HCT116 (cell line): ENCODE measurements around the gene RPL6. TPM values are rescaled to one million over a fixed set of nuclear protein-coding genes. Genes with fewer than 3 reads are reported as not detected.

Experiments
- ATAC-seq: fragments of 200-7000 bp; cut with Tn5 transposase; 2 replicates; pipeline ENCODE4 v1.9.1; 2020; ENCODE audit warnings: mild to moderate bottlenecking, moderate library complexity
- BruUV-seq: library from RNA; stranded (reverse); fragments of 400-500 nt; replicated peaks from 2 replicates; lab custom pipeline; 2021; lab: Mats Ljungman, UMichigan
- CTCF ChIA-PET: fragments of 300-600 bp; sonication (Branson Sonifier 250); formaldehyde crosslinking; loops from one replicate; lab custom pipeline; 2021; ENCODE audit warnings: antibody characterized with exemption; lab: Charles Lee
- POLR2A ChIA-PET: fragments of 300-600, 350-600 bp; sonication (Branson Sonifier 250); formaldehyde crosslinking; loops from one replicate; lab custom pipeline; 2021; ENCODE audit warnings: antibody characterized with exemption; lab: Charles Lee
- RAD21 ChIA-PET, 2 experiments: fragments of 300-600 bp; sonication (Branson Sonifier 250); formaldehyde crosslinking; loops; one replicate each; lab custom pipeline; 2023; ENCODE audit warnings: low total read pairs in 2 of 2; ENCODE audit not compliant: uncharacterized antibody in 2 of 2, unreplicated experiment in 2 of 2, low non-redundant PET in 1 of 2; lab: Charles Lee
- DNase-seq: peaks from one replicate; pipeline ENCODE4 v3.0.0-alpha.2; 2010; ENCODE audit warnings: low read depth, low spot score
- H2AFZ ChIP-seq: fragments of 200-600 bp; shearing (Covaris generic), sonication (generic); 2 replicates; pipeline ENCODE4 v1.6.1; 2017; ENCODE audit warnings: low read depth, mixed run types, mixed read lengths, antibody characterized with exemption, low read length; ENCODE audit not compliant: poor library complexity, severe bottlenecking
- H3K27ac ChIP-seq: 2 replicates; pipeline ENCODE4 v1.5.1; 2012; ENCODE audit warnings: low read depth, low read length
- H3K27me3 ChIP-seq: fragments of 200-600 bp; sonication (generic); 2 replicates; pipeline ENCODE4 v1.6.1; 2016; ENCODE audit warnings: mixed run types, low read length, mixed read lengths; ENCODE audit not compliant: insufficient read depth
- H3K36me3 ChIP-seq, 2 experiments: fragments of 200-500 bp in 1 of 2; fragments of 200-600 bp in 1 of 2; sonication (Bioruptor generic) in 1 of 2; sonication (generic) in 1 of 2; 2 replicates each; pipeline versions ENCODE4 v1.5.1 to v1.6.1; 2014 to 2016; ENCODE audit warnings: low read length in 2 of 2, inconsistent platforms in 1 of 2, mixed read lengths in 1 of 2, mixed run types in 1 of 2; ENCODE audit not compliant: insufficient read depth in 2 of 2, control insufficient read depth in 1 of 2
- H3K4me1 ChIP-seq, 2 experiments: fragments of 200-600 bp in 1 of 2; sonication (generic) in 1 of 2; 2 replicates each; pipeline versions ENCODE4 v1.5.1 to v1.6.1; 2012 to 2017; ENCODE audit warnings: low read length in 2 of 2, inconsistent platforms in 1 of 2, mild to moderate bottlenecking in 1 of 2, mixed read lengths in 1 of 2, mixed run types in 1 of 2, moderate library complexity in 1 of 2; ENCODE audit not compliant: insufficient read depth in 2 of 2, control insufficient read depth in 1 of 2
- H3K4me2 ChIP-seq: fragments of 200-600 bp; sonication (generic); 2 replicates; pipeline ENCODE4 v1.6.1; 2017; ENCODE audit warnings: mixed run types, low read length, mixed read lengths
- H3K4me3 ChIP-seq, 2 experiments: fragments of 200-600 bp in 1 of 2; sonication (generic) in 1 of 2; replicated peaks in 1 of 2; 2 replicates each; pipeline ENCODE4 v1.5.1; 2011 to 2016; ENCODE audit warnings: low read length in 2 of 2, control low read depth in 1 of 2, low read depth in 1 of 2, mild to moderate bottlenecking in 1 of 2, mixed read lengths in 1 of 2, mixed run types in 1 of 2
- H3K79me2 ChIP-seq: fragments of 200-600 bp; sonication (generic); 2 replicates; pipeline ENCODE4 v1.6.1; 2017; ENCODE audit warnings: mild to moderate bottlenecking, mixed run types, low read length, moderate library complexity, mixed read lengths; ENCODE audit not compliant: insufficient read depth
- H3K9ac ChIP-seq: fragments of 200-600 bp; sonication (generic); 2 replicates; pipeline ENCODE4 v1.6.1; 2016; ENCODE audit warnings: low read length, mixed read lengths
- H3K9me2 ChIP-seq: fragments of 200-600 bp; sonication (generic), shearing (Covaris generic); 2 replicates; pipeline ENCODE4 v1.6.1; 2017; ENCODE audit warnings: mixed run types, mild to moderate bottlenecking, moderate library complexity; ENCODE audit not compliant: insufficient read depth
- H3K9me3 ChIP-seq, 2 experiments: fragments of 200-500 bp in 1 of 2; fragments of 200-600 bp in 1 of 2; sonication (Bioruptor generic) in 1 of 2; sonication (generic) in 1 of 2; 2 replicates each; pipeline ENCODE4 v1.6.1; 2014 to 2017; ENCODE audit warnings: low read length in 2 of 2, mixed read lengths in 2 of 2, inconsistent platforms in 1 of 2, low read depth in 1 of 2, mild to moderate bottlenecking in 1 of 2, mixed run types in 1 of 2, moderate library complexity in 1 of 2; ENCODE audit not compliant: control insufficient read depth in 1 of 2, insufficient read depth in 1 of 2
- H4K20me1 ChIP-seq: fragments of 200-600 bp; sonication (generic), shearing (Covaris generic); 2 replicates; pipeline ENCODE4 v1.6.1; 2017; ENCODE audit warnings: mixed run types, mild to moderate bottlenecking, moderate library complexity; ENCODE audit not compliant: insufficient read depth
- ATF3 ChIP-seq: IDR thresholded peaks from 2 replicates; pipeline ENCODE4 v1.6.1; 2012
- CEBPB ChIP-seq: IDR thresholded peaks from 2 replicates; pipeline ENCODE4 v1.6.1; 2012; ENCODE audit warnings: low read depth
- EGR1 ChIP-seq: IDR thresholded peaks from 2 replicates; pipeline ENCODE4 v1.6.1; 2012; ENCODE audit warnings: low read depth
- EZH2 ChIP-seq: fragments of 200-600 bp; sonication (generic); IDR thresholded peaks from 2 replicates; pipeline ENCODE4 v1.6.1; 2017; ENCODE audit warnings: antibody characterized with exemption, mixed run types
- EZH2phosphoT487 ChIP-seq: fragments of 200-600 bp; IDR thresholded peaks from 2 replicates; pipeline ENCODE4 v1.6.1; 2018; ENCODE audit warnings: antibody characterized with exemption, borderline replicate concordance
- FOSL1 ChIP-seq: IDR thresholded peaks from 2 replicates; pipeline ENCODE4 v1.6.1; 2012; ENCODE audit warnings: low read depth
- intact Hi-C: fragments of 100-400 bp; cut with micrococcal nuclease; formaldehyde crosslinking; loops from 2 replicates; pipeline ENCODE4 v1.10.0; 2022
- total RNA-seq: library from RNA; stranded (reverse); gene quantifications from one replicate; pipeline ENCODE4 v1.2.1, GENCODE V29; 2021; ENCODE audit not compliant: unreplicated experiment
- TF ChIP-seq, protein P1 (sequence below): IDR thresholded peaks from 2 replicates; pipeline ENCODE4 v1.6.1; 2011; ENCODE audit warnings: mild to moderate bottlenecking, low read length, moderate library complexity; ENCODE audit not compliant: insufficient replicate concordance; ENCODE audit errors: extremely low read depth

The RPL6 gene
- total RNA-seq, 1 experiment from 2014 or later: 1,845 TPM

DNA sequence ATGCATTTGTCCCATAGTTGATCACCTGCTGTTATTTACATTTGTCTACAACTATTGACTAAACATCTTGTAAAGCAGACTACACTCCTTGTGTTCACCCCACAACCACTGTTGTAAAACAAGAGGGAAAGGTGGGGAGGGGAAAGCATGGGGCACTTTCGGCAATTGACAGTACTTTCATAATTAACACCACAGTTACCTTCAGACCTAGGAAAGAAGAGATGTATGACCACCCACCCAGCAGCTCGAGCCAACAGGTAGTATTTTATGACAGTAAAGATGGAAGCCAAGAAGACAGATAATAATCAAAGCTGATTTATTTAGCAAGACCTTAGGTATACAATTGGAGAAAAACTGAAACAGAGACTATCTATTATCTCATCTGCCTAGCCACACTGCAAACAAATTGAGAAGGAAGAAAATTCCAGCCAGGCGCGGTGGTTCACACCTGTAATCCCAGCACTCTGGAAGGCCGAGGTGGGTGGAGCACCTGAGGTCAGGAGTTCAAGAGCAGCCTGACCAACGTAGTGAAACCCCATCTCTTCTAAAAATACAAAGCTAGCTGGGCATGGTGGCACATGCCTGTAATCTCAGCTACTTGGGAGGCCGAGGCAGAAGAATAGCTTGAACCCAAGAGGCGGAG is 38.4 kb downstream of the RPL6 start (continued):
- no peak for TF ChIP-seq ATF3
- no peak for TF ChIP-seq CEBPB
- no peak for TF ChIP-seq EZH2
- no peak for TF ChIP-seq EGR1

GRCh38 chr12:112370199-112370598 is 39.2 kb downstream of the RPL6 start:
- Histone ChIP-seq H4K20me1 (no peaks in the 10 kb centered on the region), H3K4me2 (no peak overlapping the region), H3K9me2 (no peaks in the 10 kb centered on the region), H3K36me3 (no peaks in the 10 kb centered on the region), H3K27me3 (no peaks in the 10 kb centered on the region), H3K27ac (no peak overlapping the region), H3K4me3 (no peak overlapping the region), H3K79me2 (peaks cover 32% of the 10 kb centered on the region), H2AFZ (no peak overlapping the region), H3K4me1 (peaks cover 7 to 14% of the 10 kb centered on the region in 2 experiments; a peak in 3 of 4 replicates), H3K9me3 (no peaks in the 10 kb centered on the region), H3K9ac (no peak overlapping the region)
- TF ChIP-seq FOSL1 (no peak), ATF3 (no peak), EZH2phosphoT487 (no peak)
- TF ChIP-seq, protein P1, sequence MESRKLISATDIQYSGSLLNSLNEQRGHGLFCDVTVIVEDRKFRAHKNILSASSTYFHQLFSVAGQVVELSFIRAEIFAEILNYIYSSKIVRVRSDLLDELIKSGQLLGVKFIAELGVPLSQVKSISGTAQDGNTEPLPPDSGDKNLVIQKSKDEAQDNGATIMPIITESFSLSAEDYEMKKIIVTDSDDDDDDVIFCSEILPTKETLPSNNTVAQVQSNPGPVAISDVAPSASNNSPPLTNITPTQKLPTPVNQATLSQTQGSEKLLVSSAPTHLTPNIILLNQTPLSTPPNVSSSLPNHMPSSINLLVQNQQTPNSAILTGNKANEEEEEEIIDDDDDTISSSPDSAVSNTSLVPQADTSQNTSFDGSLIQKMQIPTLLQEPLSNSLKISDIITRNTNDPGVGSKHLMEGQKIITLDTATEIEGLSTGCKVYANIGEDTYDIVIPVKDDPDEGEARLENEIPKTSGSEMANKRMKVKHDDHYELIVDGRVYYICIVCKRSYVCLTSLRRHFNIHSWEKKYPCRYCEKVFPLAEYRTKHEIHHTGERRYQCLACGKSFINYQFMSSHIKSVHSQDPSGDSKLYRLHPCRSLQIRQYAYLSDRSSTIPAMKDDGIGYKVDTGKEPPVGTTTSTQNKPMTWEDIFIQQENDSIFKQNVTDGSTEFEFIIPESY: no peak
- intact Hi-C loops: no loop called here
- BruUV-seq: no TSS peak
- CTCF ChIA-PET: no interaction called here
- ATAC-seq: no peak
- RAD21 ChIA-PET: no interaction called here
- DNase-seq: no peak
- POLR2A ChIA-PET: no interaction called here
